ENCODE data around the gene PTPRB. TPM values are rescaled to one million over a fixed set of nuclear protein-coding genes. Genes with fewer than 3 reads are reported as not detected.
A peak's percentile ranks its signal among the peaks of the same experiment; 100 is the strongest.

Gene PTPRB
- total and polyA plus RNA-seq, 2 of the 4 experiments (the other 2 are of a cell fraction), result 4.1 to 6.5 TPM

- Histone ChIP-seq H3K18ac (ENCODE audit: low read depth, low read length) (no peak overlapping the region), H4K91ac (ENCODE audit: insufficient read depth, low read depth, low read length) (no peak overlapping the region), H3K56ac (ENCODE audit: extremely low read depth, insufficient read depth, low read length) (no peak overlapping the region), H2BK15ac (ENCODE audit: low read depth, low read length) (no peak overlapping the region), H2BK120ac (ENCODE audit: low read depth, low read length) (no peak overlapping the region), H2AK9ac (replicated peaks; ENCODE audit: low read depth, low read length, poor library complexity) (no peak overlapping the region), H3K9ac (ENCODE audit: low read depth, low read length) (no peak overlapping the region), H3K4me1 (ENCODE audit: control insufficient read depth, insufficient read depth, low read length) (no peaks in the 10 kb centered on the region), H4K20me1 (ENCODE audit: insufficient read depth, low read length) (no peaks in the 10 kb centered on the region), H2AK5ac (ENCODE audit: low read depth, low read length) (no peak overlapping the region), H2AFZ (replicated peaks; ENCODE audit: low read length, poor library complexity) (no peak overlapping the region), H3K23ac (ENCODE audit: low read depth, low read length) (no peak overlapping the region), H3K79me1 (ENCODE audit: low read depth in 1 of 2, low read length in 2 of 2) (no peaks in the 10 kb centered on the region), H3K14ac (replicated peaks; ENCODE audit: low read depth, low read length) (no peak overlapping the region), H3K27ac (ENCODE audit: insufficient read depth, low read length) (no peak overlapping the region), H4K8ac (ENCODE audit: low read depth in 2 of 2, low read length in 2 of 2) (no peak overlapping the region), H4K5ac (ENCODE audit: low read depth, low read length) (no peak overlapping the region), H3K4me3 (ENCODE audit: insufficient read depth, low read depth, low read length) (no peak overlapping the region), H2BK20ac (ENCODE audit: low read depth, low read length) (no peak overlapping the region), H3K9me3 (ENCODE audit: control insufficient read depth, insufficient read depth, low read length) (no peaks in the 10 kb centered on the region), H3K4me2 (ENCODE audit: low read depth, low read length) (no peak overlapping the region), H3K27me3 (ENCODE audit: control insufficient read depth, insufficient read depth, low read length) (no peaks in the 10 kb centered on the region), H3K4ac (ENCODE audit: low read depth, low read length) (no peak overlapping the region), H2BK5ac (ENCODE audit: low read depth, low read length, poor library complexity, severe bottlenecking) (no peak overlapping the region), H3K9me1 (ENCODE audit: insufficient read depth, low read length) (no peaks in the 10 kb centered on the region), H3K36me3 (ENCODE audit: control insufficient read depth, insufficient read depth, low read length) (no peaks in the 10 kb centered on the region)
- DNase-seq (peak; percentile 56), ATAC-seq (ENCODE audit: low read depth) (no peak)
- ChIA-PET POLR2A (ENCODE audit: unreplicated experiment) (no interaction called here), CTCF (no interaction called here)
- dilution Hi-C loops (cut with HindIII; ENCODE audit: low sequenced_read_pairs, unreplicated experiment) (no loop called here), intact Hi-C loops (cut with micrococcal nuclease) (no loop called here), in situ Hi-C loops (cut with MboI; ENCODE audit: low sequenced_read_pairs) (no loop called here)
- TF ChIP-seq NFE2L2 (IDR thresholded peaks at IDR 0.05; ENCODE audit: low read depth, low read length) (no peak), RFX5 (IDR thresholded peaks at IDR 0.05; ENCODE audit: low read depth, low read length) (no peak), CTCF (conservative IDR thresholded peaks at IDR 0.05; ENCODE audit: low read depth, low read length) (no peak), MAZ (IDR thresholded peaks at IDR 0.05; ENCODE audit: borderline replicate concordance, low read depth, low read length) (no peak), CEBPB (IDR thresholded peaks at IDR 0.05; ENCODE audit: low read depth, low read length) (0 out of 2 replicates have a peak, but pooled peaks have one; percentile 1), MXI1 (IDR thresholded peaks at IDR 0.05; ENCODE audit: borderline replicate concordance, low read depth, low read length) (no peak), SMC3 (IDR thresholded peaks at IDR 0.05; ENCODE audit: low read depth, low read length) (no peak), MAFK (IDR thresholded peaks at IDR 0.05; ENCODE audit: low read depth, low read length) (no peak), CHD1 (IDR thresholded peaks at IDR 0.05; ENCODE audit: low read depth, low read length) (no peak), RAD21 (IDR thresholded peaks at IDR 0.05; ENCODE audit: low read length) (no peak), BHLHE40 (IDR thresholded peaks at IDR 0.05; ENCODE audit: low read depth, low read length) (peak; percentile 75), POLR2A (IDR thresholded peaks at IDR 0.05; ENCODE audit: low read depth, low read length) (no peak), RCOR1 (IDR thresholded peaks at IDR 0.05; ENCODE audit: insufficient replicate concordance, low read length) (no peak)
- TF ChIP-seq, protein P1, sequence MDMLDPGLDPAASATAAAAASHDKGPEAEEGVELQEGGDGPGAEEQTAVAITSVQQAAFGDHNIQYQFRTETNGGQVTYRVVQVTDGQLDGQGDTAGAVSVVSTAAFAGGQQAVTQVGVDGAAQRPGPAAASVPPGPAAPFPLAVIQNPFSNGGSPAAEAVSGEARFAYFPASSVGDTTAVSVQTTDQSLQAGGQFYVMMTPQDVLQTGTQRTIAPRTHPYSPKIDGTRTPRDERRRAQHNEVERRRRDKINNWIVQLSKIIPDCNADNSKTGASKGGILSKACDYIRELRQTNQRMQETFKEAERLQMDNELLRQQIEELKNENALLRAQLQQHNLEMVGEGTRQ (IDR thresholded peaks at IDR 0.05; ENCODE audit: low read depth, low read length), result no peak
- TF ChIP-seq, protein P2, sequence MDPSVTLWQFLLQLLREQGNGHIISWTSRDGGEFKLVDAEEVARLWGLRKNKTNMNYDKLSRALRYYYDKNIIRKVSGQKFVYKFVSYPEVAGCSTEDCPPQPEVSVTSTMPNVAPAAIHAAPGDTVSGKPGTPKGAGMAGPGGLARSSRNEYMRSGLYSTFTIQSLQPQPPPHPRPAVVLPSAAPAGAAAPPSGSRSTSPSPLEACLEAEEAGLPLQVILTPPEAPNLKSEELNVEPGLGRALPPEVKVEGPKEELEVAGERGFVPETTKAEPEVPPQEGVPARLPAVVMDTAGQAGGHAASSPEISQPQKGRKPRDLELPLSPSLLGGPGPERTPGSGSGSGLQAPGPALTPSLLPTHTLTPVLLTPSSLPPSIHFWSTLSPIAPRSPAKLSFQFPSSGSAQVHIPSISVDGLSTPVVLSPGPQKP (IDR thresholded peaks at IDR 0.05; ENCODE audit: borderline replicate concordance, low read depth, low read length), result no peak
- no CpG with 5 or more reads among the region's 5 CpGs for WGBS, 2 experiments (ENCODE audit: extremely low coverage in 2 of 2, insufficient read length in 1 of 2)
- no TSS peak for BruUV-seq (replicated peaks)
Measured at GRCh38 chr12:70605976-70606375, 31.3 kb downstream of the PTPRB start.
